ENCODE data around the gene HYCC2.

The HYCC2 gene

GRCh38 chr2:201114846-201115245 lies 43.4 kb upstream of the HYCC2 start:
- TF ChIP-seq, protein P1, sequence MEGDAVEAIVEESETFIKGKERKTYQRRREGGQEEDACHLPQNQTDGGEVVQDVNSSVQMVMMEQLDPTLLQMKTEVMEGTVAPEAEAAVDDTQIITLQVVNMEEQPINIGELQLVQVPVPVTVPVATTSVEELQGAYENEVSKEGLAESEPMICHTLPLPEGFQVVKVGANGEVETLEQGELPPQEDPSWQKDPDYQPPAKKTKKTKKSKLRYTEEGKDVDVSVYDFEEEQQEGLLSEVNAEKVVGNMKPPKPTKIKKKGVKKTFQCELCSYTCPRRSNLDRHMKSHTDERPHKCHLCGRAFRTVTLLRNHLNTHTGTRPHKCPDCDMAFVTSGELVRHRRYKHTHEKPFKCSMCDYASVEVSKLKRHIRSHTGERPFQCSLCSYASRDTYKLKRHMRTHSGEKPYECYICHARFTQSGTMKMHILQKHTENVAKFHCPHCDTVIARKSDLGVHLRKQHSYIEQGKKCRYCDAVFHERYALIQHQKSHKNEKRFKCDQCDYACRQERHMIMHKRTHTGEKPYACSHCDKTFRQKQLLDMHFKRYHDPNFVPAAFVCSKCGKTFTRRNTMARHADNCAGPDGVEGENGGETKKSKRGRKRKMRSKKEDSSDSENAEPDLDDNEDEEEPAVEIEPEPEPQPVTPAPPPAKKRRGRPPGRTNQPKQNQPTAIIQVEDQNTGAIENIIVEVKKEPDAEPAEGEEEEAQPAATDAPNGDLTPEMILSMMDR (conservative IDR thresholded peaks at IDR 0.05), result no peak
- H3K27ac ChIP-seq, result no peak overlapping the region

DNA sequence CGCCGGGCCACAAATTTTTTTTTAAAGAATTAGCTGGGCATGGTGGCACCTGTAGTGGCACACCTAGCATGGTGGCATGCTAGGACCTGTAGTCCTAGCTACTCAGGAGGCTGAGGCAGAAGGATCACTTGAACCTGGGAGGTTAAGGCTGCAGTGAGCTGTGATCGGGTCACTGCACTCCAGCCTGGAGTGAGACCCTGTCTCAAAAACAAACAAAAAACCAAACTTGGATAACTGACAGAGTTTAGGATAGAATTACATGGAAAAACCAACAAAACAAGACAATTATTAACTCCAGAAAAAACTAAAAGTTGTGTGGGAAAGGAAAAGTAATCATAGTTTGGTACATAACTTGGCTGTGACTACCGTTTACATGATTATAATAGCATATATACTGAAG lies 42.9 kb upstream of the HYCC2 start:
- TF ChIP-seq, protein P1 (conservative IDR thresholded peaks at IDR 0.05), result no peak
- no peak overlapping the region for H3K27ac ChIP-seq

DNA sequence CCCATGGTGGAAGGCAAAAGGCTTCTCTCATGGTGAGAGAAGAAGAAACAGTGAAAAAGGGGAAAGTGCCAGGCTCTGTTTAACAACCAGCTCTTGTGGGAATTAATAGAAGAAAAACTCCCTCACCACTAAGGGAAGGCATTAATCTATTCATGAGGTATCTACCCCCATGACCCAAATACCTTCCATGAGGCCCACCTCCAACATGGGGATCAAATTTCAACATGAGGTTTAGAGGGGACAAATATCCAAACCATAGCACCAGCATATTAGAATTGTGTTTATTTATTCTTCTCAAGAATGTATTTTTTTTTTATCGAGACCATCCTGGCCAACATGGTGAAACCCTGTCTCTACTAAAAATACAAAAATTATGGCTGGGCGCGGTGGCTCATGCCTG lies 39.6 kb upstream of the HYCC2 start:
- TF ChIP-seq, protein P1 (conservative IDR thresholded peaks at IDR 0.05), result no peak
- no peak overlapping the region for H3K27ac ChIP-seq

- H3K27ac ChIP-seq, result no peak overlapping the region
- TF ChIP-seq, protein P1 (conservative IDR thresholded peaks at IDR 0.05), result no peak
These were observed 39.1 kb upstream of the HYCC2 start for GRCh38 chr2:201110615-201111014.

DNA sequence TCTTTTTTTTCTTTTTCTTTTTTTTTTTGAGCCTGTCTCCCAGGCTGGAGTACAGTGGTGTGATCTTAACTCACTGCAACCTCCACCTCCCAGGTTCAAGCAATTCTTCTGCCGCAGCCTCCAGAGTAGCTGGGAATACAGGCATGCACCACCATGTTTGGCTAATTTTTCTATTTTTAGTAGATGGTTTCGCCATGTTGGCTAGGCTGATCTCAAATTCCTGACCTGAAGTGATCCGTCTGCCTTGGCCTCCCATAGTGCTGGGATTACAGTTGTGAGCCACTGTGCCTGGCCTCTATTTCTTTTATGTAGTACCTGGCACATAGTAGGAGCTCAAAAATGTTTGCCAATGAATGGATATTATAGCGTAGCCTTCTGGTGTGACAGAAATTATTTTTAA lies 37.7 kb upstream of the HYCC2 start:
- no peak overlapping the region for H3K27ac ChIP-seq
- TF ChIP-seq, protein P1 (conservative IDR thresholded peaks at IDR 0.05), result no peak

DNA sequence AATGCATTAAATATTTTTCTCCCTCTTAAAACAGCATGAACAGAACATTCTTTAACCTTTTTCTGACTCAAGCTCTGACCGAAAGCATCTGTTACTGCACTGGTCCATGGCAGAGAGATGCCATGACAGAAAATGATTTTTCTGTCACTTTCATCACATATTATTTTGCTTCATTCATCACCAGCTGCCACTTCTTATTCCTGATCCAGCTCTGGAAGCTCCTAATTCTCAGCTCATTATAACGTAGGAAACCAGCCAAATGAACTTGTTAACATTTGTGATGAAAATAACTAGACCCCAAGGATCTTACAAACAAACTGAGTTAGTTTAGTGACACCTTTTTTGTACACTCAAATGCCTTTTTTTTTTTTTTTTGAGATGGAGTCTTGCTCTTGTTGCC lies 36.9 kb upstream of the HYCC2 start:
- TF ChIP-seq, protein P1 (conservative IDR thresholded peaks at IDR 0.05), result no peak
- H3K27ac ChIP-seq, result no peak overlapping the region

GRCh38 chr2:201107624-201108023 lies 36.2 kb upstream of the HYCC2 start:
- H3K27ac ChIP-seq, result no peak overlapping the region
- TF ChIP-seq, protein P1 (conservative IDR thresholded peaks at IDR 0.05), result no peak

DNA sequence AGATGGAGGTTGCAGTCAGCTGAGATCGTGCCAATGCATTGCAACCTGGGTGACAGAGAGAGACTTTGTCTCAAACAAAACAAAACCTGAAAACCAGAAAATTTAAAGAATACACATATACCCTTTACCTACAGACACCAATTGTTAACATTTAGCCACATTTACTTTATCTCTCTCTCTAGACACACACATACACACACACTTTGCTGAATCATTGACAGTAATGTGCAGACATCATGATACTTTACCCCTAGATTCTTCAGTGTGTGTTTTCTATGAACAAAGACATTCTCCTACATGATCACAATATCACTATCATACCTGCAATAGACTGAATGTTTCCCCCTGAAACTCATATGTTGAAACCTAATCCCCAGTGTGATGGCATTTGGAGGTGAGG lies 34.3 kb upstream of the HYCC2 start:
- TF ChIP-seq, protein P1 (conservative IDR thresholded peaks at IDR 0.05), result no peak
- H3K27ac ChIP-seq, result no peak overlapping the region

All from VCaP (cell line).